Measurements from ENCODE around the gene PRRC1.
A peak's percentile ranks its signal among the peaks of the same experiment; 100 is the strongest.
"Not testable (repeated sequence)": the region's sequence is repeated elsewhere in the genome, so short reads cannot be mapped to it uniquely, and the experiment has no call there.

The PRRC1 gene

GRCh38 chr5:127549551-127549950, 32.1 kb downstream of the PRRC1 start:
- no peak for DNase-seq

- no peak for DNase-seq
Measured at GRCh38 chr5:127550652-127551409, 33.4 kb downstream of the PRRC1 start.

GRCh38 chr5:127551410-127552041, 34.1 kb downstream of the PRRC1 start:
- DNase-seq, result no peak

GRCh38 chr5:127555826-127556225, 38.4 kb downstream of the PRRC1 start:
- DNase-seq, result no peak

- no peak for DNase-seq
Measured at GRCh38 chr5:127556609-127557334, 39.3 kb downstream of the PRRC1 start.

GRCh38 chr5:127558273-127558672, 40.8 kb downstream of the PRRC1 start:
- no peak for DNase-seq

- no peak for DNase-seq
Measured at GRCh38 chr5:127561254-127561653, 43.8 kb downstream of the PRRC1 start.

GRCh38 chr5:127562252-127562651, 44.8 kb downstream of the PRRC1 start:
- DNase-seq, result no peak

- no peak for DNase-seq
Measured at GRCh38 chr5:127563136-127563535, 45.7 kb downstream of the PRRC1 start.

GRCh38 chr5:127564002-127564769, 46.7 kb downstream of the PRRC1 start:
- peak; percentile 38 to 62 for DNase-seq

- no peak for DNase-seq
Measured at GRCh38 chr5:127565586-127566270, 48.3 kb downstream of the PRRC1 start.

- no peak for DNase-seq
Measured at GRCh38 chr5:127567026-127567768, 49.8 kb downstream of the PRRC1 start.

- no peak for DNase-seq
Measured at GRCh38 chr5:127568166-127568565, 50.7 kb downstream of the PRRC1 start.

GRCh38 chr5:127569471-127569870, 52.0 kb downstream of the PRRC1 start:
- not testable (repeated sequence) for DNase-seq

- DNase-seq, result no peak
Measured at GRCh38 chr5:127571314-127572131, 54.1 kb downstream of the PRRC1 start.

- DNase-seq, result no peak
Measured at GRCh38 chr5:127572930-127573329, 55.5 kb downstream of the PRRC1 start.

- no peak for DNase-seq
Measured at GRCh38 chr5:127574852-127575679, 57.6 kb downstream of the PRRC1 start.

- no peak for DNase-seq
Measured at GRCh38 chr5:127577458-127577857, 60.0 kb downstream of the PRRC1 start.

GRCh38 chr5:127580731-127581130, 63.3 kb downstream of the PRRC1 start:
- no peak for DNase-seq

GRCh38 chr5:127581450-127581849, 64.0 kb downstream of the PRRC1 start:
- no peak for DNase-seq

Measured in activated CD4-positive, alpha-beta T cell treated with anti-CD3 and anti-CD28 coated beads for 4 hours (primary cell).